Upper lobe of left lung (tissue), 4 donors: Measurements from ENCODE around the gene RNF38.

ENCODE experiments used
- CTCF ChIP-seq, 6 experiments: fragments of 450-650 bp in 4 of 6; fragments of 200-600 bp in 2 of 6; sonication (generic) in 2 of 6; IDR thresholded peaks; one replicate each; pipeline ENCODE4 v1.5.1; 2016 to 2019; ENCODE audit warnings: antibody characterized with exemption in 6 of 6
- POLR2A ChIP-seq, 4 donors: fragments of 450-650 bp; IDR thresholded peaks; one replicate each; pipeline ENCODE4 v1.5.1; 2016 to 2017; ENCODE audit warnings: antibody characterized with exemption in 4 of 4, mild to moderate bottlenecking in 2 of 4
- POLR2AphosphoS5 ChIP-seq, 2 donors: sonication (generic); formaldehyde crosslinking; IDR thresholded peaks; one replicate each; pipeline ENCODE4 v1.5.1; 2017; ENCODE audit warnings: antibody characterized with exemption in 2 of 2

- TF ChIP-seq POLR2A (IDR thresholded peaks at IDR 0.05) (no peak), POLR2AphosphoS5 (IDR thresholded peaks at IDR 0.05) (no peak), CTCF (IDR thresholded peaks at IDR 0.05) (no peak)
Measured at GRCh38 chr9:36364577-36364976, 35.5 kb downstream of the RNF38 start.
